ENCODE results near the gene CRP.

- TF ChIP-seq, protein P1, sequence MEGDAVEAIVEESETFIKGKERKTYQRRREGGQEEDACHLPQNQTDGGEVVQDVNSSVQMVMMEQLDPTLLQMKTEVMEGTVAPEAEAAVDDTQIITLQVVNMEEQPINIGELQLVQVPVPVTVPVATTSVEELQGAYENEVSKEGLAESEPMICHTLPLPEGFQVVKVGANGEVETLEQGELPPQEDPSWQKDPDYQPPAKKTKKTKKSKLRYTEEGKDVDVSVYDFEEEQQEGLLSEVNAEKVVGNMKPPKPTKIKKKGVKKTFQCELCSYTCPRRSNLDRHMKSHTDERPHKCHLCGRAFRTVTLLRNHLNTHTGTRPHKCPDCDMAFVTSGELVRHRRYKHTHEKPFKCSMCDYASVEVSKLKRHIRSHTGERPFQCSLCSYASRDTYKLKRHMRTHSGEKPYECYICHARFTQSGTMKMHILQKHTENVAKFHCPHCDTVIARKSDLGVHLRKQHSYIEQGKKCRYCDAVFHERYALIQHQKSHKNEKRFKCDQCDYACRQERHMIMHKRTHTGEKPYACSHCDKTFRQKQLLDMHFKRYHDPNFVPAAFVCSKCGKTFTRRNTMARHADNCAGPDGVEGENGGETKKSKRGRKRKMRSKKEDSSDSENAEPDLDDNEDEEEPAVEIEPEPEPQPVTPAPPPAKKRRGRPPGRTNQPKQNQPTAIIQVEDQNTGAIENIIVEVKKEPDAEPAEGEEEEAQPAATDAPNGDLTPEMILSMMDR (IDR thresholded peaks at IDR 0.05) = no peak
- TF ChIP-seq ZFX (IDR thresholded peaks at IDR 0.05; ENCODE audit: borderline replicate concordance) = no peak
These were observed 50.8 kb downstream of the CRP start for GRCh38 chr1:159663552-159663951.
